Measurements from ENCODE around the gene MSH3. TPM values are rescaled to one million over a fixed set of nuclear protein-coding genes. Genes with fewer than 3 reads are reported as not detected.

MSH3 gene
- total RNA-seq, 1 donor from 2014 or later, result 15.4 TPM

GRCh38 chr5:80607832-80608231, 46.6 kb upstream of the MSH3 start:
- Histone ChIP-seq H3K4me3 (ENCODE audit: insufficient read depth, low read depth, low read length) (no peak overlapping the region), H3K9ac (ENCODE audit: low read length) (no peak overlapping the region), H2AFZ (ENCODE audit: low read depth, low read length) (no peak overlapping the region), H3K9me3 (ENCODE audit: insufficient read depth, low read depth, low read length) (no peaks in the 10 kb centered on the region), H3K27ac (ENCODE audit: low read depth, low read length) (no peak overlapping the region), H4K20me1 (ENCODE audit: insufficient read depth, low read length) (no peaks in the 10 kb centered on the region), H3K4me2 (ENCODE audit: low read length) (no peak overlapping the region), H3K79me2 (ENCODE audit: insufficient read depth, low read length) (no peaks in the 10 kb centered on the region), H3K36me3 (ENCODE audit: insufficient read depth, low read length) (no peaks in the 10 kb centered on the region), H3K27me3 (ENCODE audit: insufficient read depth, low read length) (no peaks in the 10 kb centered on the region), H3K4me1 (ENCODE audit: insufficient read depth, low read length) (no peaks in the 10 kb centered on the region)
- no peak for DNase-seq (ENCODE audit: low read depth)
- no peak for TF ChIP-seq CTCF (IDR thresholded peaks at IDR 0.05; ENCODE audit: insufficient read depth, low read depth, low read length)
- no peak for TF ChIP-seq EZH2 (IDR thresholded peaks at IDR 0.05; ENCODE audit: insufficient read depth, low read length)
- H3K4me1 Mint-ChIP-seq (ENCODE audit: low read depth, unreplicated experiment), result no peaks in the 10 kb centered on the region
- no peaks in the 10 kb centered on the region for H3K27me3 Mint-ChIP-seq (ENCODE audit: low read depth, unreplicated experiment)
- no peak overlapping the region for H3K4me3 Mint-ChIP-seq (ENCODE audit: unreplicated experiment)
- H3K27ac Mint-ChIP-seq (ENCODE audit: unreplicated experiment), result no peak overlapping the region
- no peak for FAIRE-seq
- H3K9me3 Mint-ChIP-seq (ENCODE audit: unreplicated experiment), result peaks cover 5% of the 10 kb centered on the region
- peaks cover 3% of the 10 kb centered on the region for H3K36me3 Mint-ChIP-seq (ENCODE audit: low read depth, unreplicated experiment)

GRCh38 chr5:80608731-80609130, 45.7 kb upstream of the MSH3 start:
- H4K20me1 ChIP-seq (ENCODE audit: insufficient read depth, low read length), result no peaks in the 10 kb centered on the region
- no peak overlapping the region for H3K27ac ChIP-seq (ENCODE audit: low read depth, low read length)
- no peaks in the 10 kb centered on the region for H3K27me3 ChIP-seq (ENCODE audit: insufficient read depth, low read length)
- no peaks in the 10 kb centered on the region for H3K4me1 ChIP-seq (ENCODE audit: insufficient read depth, low read length)
- no peak overlapping the region for H3K9ac ChIP-seq (ENCODE audit: low read length)
- Mint-ChIP-seq H3K27ac (ENCODE audit: unreplicated experiment) (no peak overlapping the region), H3K9me3 (ENCODE audit: unreplicated experiment) (peaks cover 5% of the 10 kb centered on the region), H3K27me3 (ENCODE audit: low read depth, unreplicated experiment) (no peaks in the 10 kb centered on the region), H3K36me3 (ENCODE audit: low read depth, unreplicated experiment) (peaks cover 3% of the 10 kb centered on the region), H3K4me3 (ENCODE audit: unreplicated experiment) (no peak overlapping the region), H3K4me1 (ENCODE audit: low read depth, unreplicated experiment) (no peaks in the 10 kb centered on the region)
- H3K36me3 ChIP-seq (ENCODE audit: insufficient read depth, low read length), result no peaks in the 10 kb centered on the region
- TF ChIP-seq EZH2 (IDR thresholded peaks at IDR 0.05; ENCODE audit: insufficient read depth, low read length) (no peak), CTCF (IDR thresholded peaks at IDR 0.05; ENCODE audit: insufficient read depth, low read depth, low read length) (no peak)
- H3K79me2 ChIP-seq (ENCODE audit: insufficient read depth, low read length), result no peaks in the 10 kb centered on the region
- no peak overlapping the region for H2AFZ ChIP-seq (ENCODE audit: low read depth, low read length)
- FAIRE-seq, result no peak
- no peaks in the 10 kb centered on the region for H3K9me3 ChIP-seq (ENCODE audit: insufficient read depth, low read depth, low read length)
- H3K4me3 ChIP-seq (ENCODE audit: insufficient read depth, low read depth, low read length), result no peak overlapping the region
- no peak for DNase-seq (ENCODE audit: low read depth)
- H3K4me2 ChIP-seq (ENCODE audit: low read length), result no peak overlapping the region

GRCh38 chr5:80609692-80610091, 44.8 kb upstream of the MSH3 start:
- Mint-ChIP-seq H3K27ac (ENCODE audit: unreplicated experiment) (no peak overlapping the region), H3K9me3 (ENCODE audit: unreplicated experiment) (peaks cover 5% of the 10 kb centered on the region), H3K4me3 (ENCODE audit: unreplicated experiment) (no peak overlapping the region), H3K36me3 (ENCODE audit: low read depth, unreplicated experiment) (peaks cover 3% of the 10 kb centered on the region), H3K27me3 (ENCODE audit: low read depth, unreplicated experiment) (no peaks in the 10 kb centered on the region), H3K4me1 (ENCODE audit: low read depth, unreplicated experiment) (no peaks in the 10 kb centered on the region)
- DNase-seq (ENCODE audit: low read depth) (no peak), FAIRE-seq (no peak)
- Histone ChIP-seq H3K4me2 (ENCODE audit: low read length) (no peak overlapping the region), H2AFZ (ENCODE audit: low read depth, low read length) (no peak overlapping the region), H3K36me3 (ENCODE audit: insufficient read depth, low read length) (no peaks in the 10 kb centered on the region), H3K27me3 (ENCODE audit: insufficient read depth, low read length) (no peaks in the 10 kb centered on the region), H3K4me3 (ENCODE audit: insufficient read depth, low read depth, low read length) (no peak overlapping the region), H3K9me3 (ENCODE audit: insufficient read depth, low read depth, low read length) (no peaks in the 10 kb centered on the region), H4K20me1 (ENCODE audit: insufficient read depth, low read length) (no peaks in the 10 kb centered on the region), H3K9ac (ENCODE audit: low read length) (no peak overlapping the region), H3K79me2 (ENCODE audit: insufficient read depth, low read length) (no peaks in the 10 kb centered on the region), H3K27ac (ENCODE audit: low read depth, low read length) (no peak overlapping the region), H3K4me1 (ENCODE audit: insufficient read depth, low read length) (no peaks in the 10 kb centered on the region)
- TF ChIP-seq CTCF (IDR thresholded peaks at IDR 0.05; ENCODE audit: insufficient read depth, low read depth, low read length) (no peak), EZH2 (IDR thresholded peaks at IDR 0.05; ENCODE audit: insufficient read depth, low read length) (no peak)
